ENCODE results near the gene TMEM139. TPM values are rescaled to one million over a fixed set of nuclear protein-coding genes. Genes with fewer than 3 reads are reported as not detected.

Gene TMEM139
- total RNA-seq, 1 experiment from 2014 or later: 1.5 TPM

DNA sequence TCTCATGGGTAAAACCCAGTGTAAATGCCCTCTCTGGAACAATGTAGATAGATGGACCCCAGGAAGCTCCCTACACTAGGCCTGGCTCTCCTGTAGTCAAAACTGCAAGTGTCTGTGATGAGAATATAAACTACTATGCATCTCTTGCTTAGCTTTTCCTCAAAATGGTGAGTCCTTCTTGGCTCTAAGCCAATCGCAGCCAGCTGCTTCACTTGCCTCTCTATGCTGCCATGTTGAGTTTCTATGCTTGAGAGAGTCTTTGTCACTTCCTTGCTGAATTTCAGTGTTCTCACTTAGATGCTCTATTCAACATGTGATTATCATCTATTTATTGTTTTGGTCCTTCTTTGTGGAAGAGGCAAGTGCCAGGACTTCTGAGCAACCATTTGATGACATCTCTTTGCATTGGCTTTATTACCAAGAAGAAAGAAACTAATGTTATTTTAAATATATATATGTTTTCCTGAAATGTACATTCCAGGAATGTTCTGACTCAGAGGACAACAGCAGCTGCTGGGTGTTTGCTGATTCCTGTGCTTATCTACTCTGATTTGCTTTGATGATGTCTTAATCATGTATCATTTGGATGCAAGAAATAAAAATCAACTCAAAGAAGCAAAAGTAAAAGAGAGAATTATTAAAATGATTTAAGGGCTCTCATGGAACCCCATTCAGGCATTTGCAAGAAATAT, 46.3 kb upstream of the TMEM139 start (continued):
- TF ChIP-seq ETV6 (CRISPR knock-in tag; IDR thresholded peaks at IDR 0.05) (no peak), ZNF219 (CRISPR knock-in tag; IDR thresholded peaks at IDR 0.05; ENCODE audit: borderline replicate concordance) (no peak), FOXP4 (CRISPR knock-in tag; IDR thresholded peaks at IDR 0.05) (no peak), GABPB1 (CRISPR knock-in tag; IDR thresholded peaks at IDR 0.05) (no peak), AR (CRISPR knock-in tag; IDR thresholded peaks at IDR 0.05) (no peak), E2F4 (CRISPR knock-in tag; IDR thresholded peaks at IDR 0.05; ENCODE audit: borderline replicate concordance, low read depth) (no peak), NFE2L1 (CRISPR knock-in tag; IDR thresholded peaks at IDR 0.05) (no peak)
- TF ChIP-seq, protein P1, sequence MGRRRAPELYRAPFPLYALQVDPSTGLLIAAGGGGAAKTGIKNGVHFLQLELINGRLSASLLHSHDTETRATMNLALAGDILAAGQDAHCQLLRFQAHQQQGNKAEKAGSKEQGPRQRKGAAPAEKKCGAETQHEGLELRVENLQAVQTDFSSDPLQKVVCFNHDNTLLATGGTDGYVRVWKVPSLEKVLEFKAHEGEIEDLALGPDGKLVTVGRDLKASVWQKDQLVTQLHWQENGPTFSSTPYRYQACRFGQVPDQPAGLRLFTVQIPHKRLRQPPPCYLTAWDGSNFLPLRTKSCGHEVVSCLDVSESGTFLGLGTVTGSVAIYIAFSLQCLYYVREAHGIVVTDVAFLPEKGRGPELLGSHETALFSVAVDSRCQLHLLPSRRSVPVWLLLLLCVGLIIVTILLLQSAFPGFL (CRISPR knock-in tag; IDR thresholded peaks at IDR 0.05; ENCODE audit: borderline replicate concordance): no peak

GRCh38 chr7:143239813-143240212, 44.9 kb upstream of the TMEM139 start:
- Mint-ChIP-seq H3K4me3 (no peak overlapping the region), H3K27ac (no peak overlapping the region), H3K4me1 (no peaks in the 10 kb centered on the region), H3K36me3 (peaks cover 9% of the 10 kb centered on the region; the same call in 1 of the 2 replicates), H3K27me3 (ENCODE audit: low read depth) (peaks cover 27% of the 10 kb centered on the region), H3K9me3 (peaks cover 23% of the 10 kb centered on the region)
- DNase-seq (ENCODE audit: low spot score): no peak
- ATAC-seq: no peak
- ChIA-PET CTCF (interaction anchor here (0.7 to 2.9 kb wide), 24 partner anchors 8 to 1092 kb away, joined by 3 to 26 read pairs (median 6); partner anchors contain the start of genes CASP2 and GSTK1), POLR2A (no interaction called here)
- TF ChIP-seq CDX4 (CRISPR knock-in tag; IDR thresholded peaks at IDR 0.05; ENCODE audit: borderline replicate concordance) (no peak), GTF2I (CRISPR knock-in tag; conservative IDR thresholded peaks at IDR 0.05) (no peak)

DNA sequence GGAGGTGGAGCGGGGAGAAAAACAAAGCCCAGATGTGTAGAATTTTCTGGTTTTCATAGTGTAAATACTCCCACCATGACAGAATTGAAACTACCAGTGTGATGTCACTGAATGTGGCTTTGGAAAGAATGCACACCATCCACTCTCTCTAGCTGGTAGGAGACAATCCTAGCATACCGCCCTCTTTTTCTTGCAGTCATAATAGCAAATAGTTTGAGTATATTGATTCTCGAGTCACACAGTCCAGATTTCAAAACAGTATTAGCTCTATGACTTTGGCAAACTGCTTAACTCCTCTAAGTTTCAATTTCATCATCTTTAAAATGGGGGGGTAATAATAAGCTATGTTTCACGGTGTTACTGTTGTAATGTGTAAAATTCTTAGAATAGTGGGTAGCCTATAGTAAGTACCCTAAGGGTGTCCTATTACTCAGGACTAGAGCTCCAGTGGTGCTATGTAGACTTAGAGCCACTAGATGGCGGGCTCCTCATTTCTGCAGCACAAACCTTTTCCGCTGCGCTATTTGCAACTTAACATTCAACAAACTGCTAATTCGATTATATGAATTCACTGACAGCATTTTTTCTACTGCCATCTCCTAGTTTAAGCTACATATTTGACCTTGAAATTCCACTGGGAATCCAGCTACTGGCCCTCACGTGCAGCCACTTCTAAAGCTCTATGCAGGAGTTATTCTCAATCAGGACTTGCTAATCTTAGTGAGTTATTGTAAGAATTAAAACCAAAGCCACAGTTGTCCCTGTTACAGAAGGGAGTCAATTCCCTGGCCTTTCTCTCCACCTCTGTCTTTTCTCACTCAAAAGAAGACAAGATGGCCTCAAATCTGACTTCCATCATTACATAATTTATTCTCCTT, 44.2 kb upstream of the TMEM139 start:
- peak; percentile 99 for ATAC-seq
- H3K27ac Mint-ChIP-seq: no peak overlapping the region
- TF ChIP-seq, protein P2, sequence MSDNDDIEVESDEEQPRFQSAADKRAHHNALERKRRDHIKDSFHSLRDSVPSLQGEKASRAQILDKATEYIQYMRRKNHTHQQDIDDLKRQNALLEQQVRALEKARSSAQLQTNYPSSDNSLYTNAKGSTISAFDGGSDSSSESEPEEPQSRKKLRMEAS (CRISPR knock-in tag; IDR thresholded peaks at IDR 0.05): no peak
- TF ChIP-seq FOXJ3 (CRISPR knock-in tag; IDR thresholded peaks at IDR 0.05; ENCODE audit: borderline replicate concordance): no peak
- TF ChIP-seq SOX15 (CRISPR knock-in tag; IDR thresholded peaks at IDR 0.05): no peak
- TF ChIP-seq ZBTB43 (CRISPR knock-in tag; IDR thresholded peaks at IDR 0.05): no peak
- TF ChIP-seq, protein P3, sequence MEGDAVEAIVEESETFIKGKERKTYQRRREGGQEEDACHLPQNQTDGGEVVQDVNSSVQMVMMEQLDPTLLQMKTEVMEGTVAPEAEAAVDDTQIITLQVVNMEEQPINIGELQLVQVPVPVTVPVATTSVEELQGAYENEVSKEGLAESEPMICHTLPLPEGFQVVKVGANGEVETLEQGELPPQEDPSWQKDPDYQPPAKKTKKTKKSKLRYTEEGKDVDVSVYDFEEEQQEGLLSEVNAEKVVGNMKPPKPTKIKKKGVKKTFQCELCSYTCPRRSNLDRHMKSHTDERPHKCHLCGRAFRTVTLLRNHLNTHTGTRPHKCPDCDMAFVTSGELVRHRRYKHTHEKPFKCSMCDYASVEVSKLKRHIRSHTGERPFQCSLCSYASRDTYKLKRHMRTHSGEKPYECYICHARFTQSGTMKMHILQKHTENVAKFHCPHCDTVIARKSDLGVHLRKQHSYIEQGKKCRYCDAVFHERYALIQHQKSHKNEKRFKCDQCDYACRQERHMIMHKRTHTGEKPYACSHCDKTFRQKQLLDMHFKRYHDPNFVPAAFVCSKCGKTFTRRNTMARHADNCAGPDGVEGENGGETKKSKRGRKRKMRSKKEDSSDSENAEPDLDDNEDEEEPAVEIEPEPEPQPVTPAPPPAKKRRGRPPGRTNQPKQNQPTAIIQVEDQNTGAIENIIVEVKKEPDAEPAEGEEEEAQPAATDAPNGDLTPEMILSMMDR (IDR thresholded peaks at IDR 0.05): peak; percentile 83
- TF ChIP-seq CDX4 (CRISPR knock-in tag; IDR thresholded peaks at IDR 0.05; ENCODE audit: borderline replicate concordance): no peak
- peak; percentile 70 for DNase-seq (ENCODE audit: low spot score)
- peaks cover 9% of the 10 kb centered on the region; the same call in 1 of the 2 replicates for H3K36me3 Mint-ChIP-seq
- ChIA-PET CTCF (interaction anchor here (0.6 to 2.9 kb wide), 50 partner anchors 9 to 1091 kb away, joined by 3 to 26 read pairs (median 4); partner anchors contain the start of genes CASP2, CLCN1, EPHA1 and GSTK1), POLR2A (no interaction called here)
- no peak overlapping the region for H3K4me3 Mint-ChIP-seq
- no peaks in the 10 kb centered on the region for H3K4me1 Mint-ChIP-seq
- H3K9me3 Mint-ChIP-seq: peaks cover 18% of the 10 kb centered on the region
- peaks cover 22% of the 10 kb centered on the region for H3K27me3 Mint-ChIP-seq (ENCODE audit: low read depth)
